Mesodermal cell (in vitro differentiated cells): ENCODE results near the gene GSTM2.
"Not testable (repeated sequence)": the region's sequence is repeated elsewhere in the genome, so short reads cannot be mapped to it uniquely, and the experiment has no call there.

Experiments
- H3K27ac ChIP-seq: 2 replicates; pipeline ENCODE4 v1.7.0; 2013; ENCODE audit warnings: mild to moderate bottlenecking, low read depth, low read length, moderate library complexity; ENCODE audit not compliant: severe bottlenecking
- H3K36me3 ChIP-seq: 2 replicates; pipeline ENCODE4 v1.7.1; 2013; ENCODE audit warnings: mild to moderate bottlenecking, low read length, moderate library complexity; ENCODE audit not compliant: control insufficient read depth, insufficient read depth
- H3K4me1 ChIP-seq: one replicate; pipeline ENCODE4 v1.7.1; 2013; ENCODE audit warnings: mild to moderate bottlenecking, low read length; ENCODE audit not compliant: insufficient read depth, control insufficient read depth, poor library complexity, severe bottlenecking
- H3K4me3 ChIP-seq: 2 replicates; pipeline ENCODE4 v1.7.0; 2013; ENCODE audit warnings: low read length, control low read depth, mild to moderate bottlenecking; ENCODE audit not compliant: insufficient read depth, poor library complexity, severe bottlenecking; ENCODE audit errors: extremely low read depth
- H3K9me3 ChIP-seq: 2 replicates; pipeline ENCODE4 v1.7.1; 2013; ENCODE audit warnings: mild to moderate bottlenecking, low read length, moderate library complexity; ENCODE audit not compliant: control insufficient read depth
- WGBS, 2 experiments: methylation state at CpG; one replicate each; pipeline ENCODE4 v1.1.5; 2013; ENCODE audit warnings: missing lambda C conversion rate in 2 of 2; ENCODE audit not compliant: insufficient coverage in 2 of 2; 5-methylcytosine and 5-hydroxymethylcytosine counted together

GSTM2 gene

DNA sequence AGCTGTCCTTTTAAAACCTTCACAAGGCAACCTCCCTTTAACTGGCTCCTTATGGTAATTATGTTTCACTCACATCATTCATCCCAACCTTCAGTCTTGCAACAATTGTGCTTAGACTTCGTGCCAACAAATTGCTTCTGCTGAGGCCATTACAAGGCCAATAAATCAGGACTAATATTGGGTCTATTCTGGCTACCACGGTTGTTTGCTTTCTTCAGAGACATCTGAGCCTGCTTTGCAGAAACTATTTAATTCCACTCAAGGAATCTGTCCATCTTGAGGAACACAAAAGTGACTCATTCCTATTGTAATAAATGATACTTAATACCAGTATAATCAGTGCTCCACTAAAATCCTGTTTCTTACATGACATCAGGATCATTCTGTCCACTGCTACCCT, 14.6 kb upstream of the GSTM2 start:
- no peak overlapping the region for H3K27ac ChIP-seq
- H3K9me3 ChIP-seq = no peaks in the 10 kb centered on the region
- no peaks in the 10 kb centered on the region for H3K36me3 ChIP-seq
- 70 to 85% methylated on average over 1 to 2 of the region's 2 CpGs for WGBS, 2 experiments
- no peak overlapping the region for H3K4me3 ChIP-seq
- peaks cover 5% of the 10 kb centered on the region for H3K4me1 ChIP-seq

DNA sequence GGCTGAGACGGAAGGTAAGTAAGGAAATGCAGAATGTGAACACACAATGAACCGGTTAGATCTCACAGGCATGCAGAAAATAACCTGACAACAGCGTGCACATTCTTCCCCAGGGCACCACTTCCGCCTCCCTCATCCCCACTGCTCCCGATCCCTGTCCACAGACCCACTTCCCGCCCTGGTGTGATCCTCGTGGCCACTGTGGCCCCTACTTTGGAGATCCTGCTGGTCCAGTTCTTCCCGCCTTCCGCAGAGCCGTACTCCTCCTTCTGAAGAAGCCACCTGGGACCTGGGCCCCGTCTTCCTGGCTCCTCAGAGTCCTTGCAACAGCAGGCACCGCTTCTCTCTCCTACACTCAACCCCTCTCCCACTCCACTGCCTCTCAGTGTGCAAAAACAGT, 13.3 kb upstream of the GSTM2 start:
- Histone ChIP-seq H3K36me3 (no peaks in the 10 kb centered on the region), H3K4me3 (no peak overlapping the region), H3K9me3 (no peaks in the 10 kb centered on the region), H3K27ac (no peak overlapping the region), H3K4me1 (peaks cover 5% of the 10 kb centered on the region)
- 90% methylated on average over 11 to 12 of the region's 12 CpGs for WGBS, 2 experiments

DNA sequence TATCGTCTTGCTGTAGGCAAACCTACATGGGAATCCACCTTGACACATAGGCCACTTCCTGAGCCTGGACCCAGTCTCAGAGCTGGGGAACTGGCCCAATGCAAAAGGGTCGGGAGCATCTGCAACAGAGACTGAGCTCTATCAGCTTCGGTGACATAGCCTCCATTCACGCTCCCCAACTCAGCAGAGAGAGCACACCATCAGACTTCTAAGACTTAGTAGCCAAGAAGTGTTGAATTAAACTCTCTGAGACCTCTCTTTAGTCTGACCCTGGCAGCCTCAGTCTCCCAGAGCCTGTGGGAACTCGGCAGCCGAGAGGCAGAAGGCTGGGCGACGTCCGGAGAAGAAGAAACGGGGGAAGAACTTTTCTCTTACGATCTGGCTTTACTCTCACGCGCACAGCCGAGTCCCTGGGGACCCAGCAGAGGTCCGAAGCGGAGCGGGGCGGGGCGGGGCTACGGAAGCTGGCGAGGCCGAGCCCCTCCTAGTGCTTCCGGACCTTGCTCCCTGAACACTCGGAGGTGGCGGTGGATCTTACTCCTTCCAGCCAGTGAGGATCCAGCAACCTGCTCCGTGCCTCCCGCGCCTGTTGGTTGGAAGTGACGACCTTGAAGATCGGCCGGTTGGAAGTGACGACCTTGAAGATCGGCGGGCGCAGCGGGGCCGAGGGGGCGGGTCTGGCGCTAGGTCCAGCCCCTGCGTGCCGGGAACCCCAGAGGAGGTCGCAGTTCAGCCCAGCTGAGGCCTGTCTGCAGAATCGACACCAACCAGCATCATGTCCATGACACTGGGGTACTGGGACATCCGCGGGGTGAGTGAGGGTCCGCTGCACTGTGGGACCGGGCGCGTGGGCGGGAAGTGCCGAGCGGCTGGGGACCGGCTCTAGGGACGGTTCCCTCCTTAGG, 12.0 kb upstream of the GSTM2 start, which contains the start of gene GSTM4:
Gene GSTM4, plus strand, starts transcription at position 485 of the 905 bp plus-strand sequence. Its CDS starts 291 bp downstream, at position 776.
- Histone ChIP-seq H3K4me3 (peak within 1 kb of the TSS; percentile 56), H3K27ac (peak within 1 kb of the TSS; percentile 33), H3K9me3 (no peaks in the 10 kb centered on the region), H3K4me1 (peaks cover 5% of the 10 kb centered on the region), H3K36me3 (no peaks in the 10 kb centered on the region)
- WGBS, 2 experiments = 2 to 5% methylated on average over 41 to 53 of the region's 54 CpGs

DNA sequence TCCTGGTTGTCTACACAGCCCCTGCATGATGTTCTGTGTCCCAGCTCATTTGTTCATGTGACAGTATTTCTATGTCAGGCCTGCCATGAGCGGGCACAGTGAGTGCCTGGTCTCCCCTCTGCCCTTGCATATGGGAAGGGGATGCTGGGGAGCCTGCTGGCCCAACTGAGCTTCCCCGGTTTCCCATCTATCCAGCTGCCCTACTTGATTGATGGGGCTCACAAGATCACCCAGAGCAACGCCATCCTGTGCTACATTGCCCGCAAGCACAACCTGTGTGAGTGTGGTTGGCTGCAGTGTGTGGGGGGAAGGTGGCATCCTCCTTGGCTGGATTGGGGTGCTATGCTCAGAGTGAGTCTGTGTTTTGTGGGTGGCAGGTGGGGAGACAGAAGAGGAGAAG, 10.5 kb upstream of the GSTM2 start:
- WGBS, 2 experiments = 67 to 88% methylated on average over 1 of the region's 4 CpGs
- Histone ChIP-seq H3K36me3 (no peaks in the 10 kb centered on the region), H3K4me3 (no peak overlapping the region), H3K9me3 (no peaks in the 10 kb centered on the region), H3K27ac (no peak overlapping the region), H3K4me1 (peaks cover 5% of the 10 kb centered on the region)

DNA sequence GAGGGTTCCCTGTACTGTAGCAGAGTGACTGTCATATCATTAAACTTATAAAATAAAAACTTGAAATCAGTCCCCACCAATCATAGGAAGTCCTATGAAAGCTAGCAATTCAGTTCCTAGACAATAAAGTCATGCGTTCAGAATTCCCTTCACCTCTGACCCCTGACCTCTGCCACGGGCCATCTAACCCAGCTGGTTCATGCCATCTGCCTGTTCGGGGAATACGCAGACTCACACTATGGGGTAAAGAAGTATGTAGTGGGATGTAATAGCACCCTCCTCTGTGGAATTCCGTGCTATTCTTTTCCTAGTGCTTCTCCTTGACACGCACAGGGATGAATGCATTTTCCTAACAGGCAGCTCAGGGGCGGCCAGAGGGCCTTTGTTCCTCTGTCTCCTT, 9.9 kb upstream of the GSTM2 start:
- Histone ChIP-seq H3K36me3 (no peaks in the 10 kb centered on the region), H3K4me3 (no peak overlapping the region), H3K9me3 (no peaks in the 10 kb centered on the region), H3K27ac (no peak overlapping the region), H3K4me1 (peaks cover 5% of the 10 kb centered on the region)
- 87 to 89% methylated on average over 6 to 7 of the region's 7 CpGs for WGBS, 2 experiments

DNA sequence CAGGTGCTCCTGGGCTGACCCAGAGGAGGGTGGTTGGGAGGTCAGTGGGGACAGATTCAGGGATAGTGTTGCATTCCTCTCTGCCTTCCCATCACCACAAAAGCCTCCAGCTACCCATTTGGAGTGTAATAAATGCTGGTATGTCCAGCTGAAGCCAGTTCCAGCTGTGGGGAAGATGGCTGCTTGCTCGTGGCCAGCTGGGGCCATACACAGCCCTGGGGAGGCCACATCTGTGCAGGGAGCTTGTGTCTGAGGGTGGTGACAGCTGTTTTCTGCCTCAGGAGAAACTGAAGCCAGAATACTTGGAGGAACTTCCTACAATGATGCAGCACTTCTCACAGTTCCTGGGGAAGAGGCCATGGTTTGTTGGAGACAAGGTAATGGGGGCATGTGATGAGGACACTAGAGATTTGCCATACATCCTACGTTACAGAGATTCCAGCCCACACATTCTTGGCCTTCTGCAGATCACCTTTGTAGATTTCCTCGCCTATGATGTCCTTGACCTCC, 9.3 kb upstream of the GSTM2 start:
- Histone ChIP-seq H3K4me3 (no peak overlapping the region), H3K36me3 (no peaks in the 10 kb centered on the region), H3K27ac (no peak overlapping the region), H3K9me3 (no peaks in the 10 kb centered on the region), H3K4me1 (peaks cover 5% of the 10 kb centered on the region)
- 67 to 84% methylated on average over 2 to 3 of the region's 3 CpGs for WGBS, 2 experiments

DNA sequence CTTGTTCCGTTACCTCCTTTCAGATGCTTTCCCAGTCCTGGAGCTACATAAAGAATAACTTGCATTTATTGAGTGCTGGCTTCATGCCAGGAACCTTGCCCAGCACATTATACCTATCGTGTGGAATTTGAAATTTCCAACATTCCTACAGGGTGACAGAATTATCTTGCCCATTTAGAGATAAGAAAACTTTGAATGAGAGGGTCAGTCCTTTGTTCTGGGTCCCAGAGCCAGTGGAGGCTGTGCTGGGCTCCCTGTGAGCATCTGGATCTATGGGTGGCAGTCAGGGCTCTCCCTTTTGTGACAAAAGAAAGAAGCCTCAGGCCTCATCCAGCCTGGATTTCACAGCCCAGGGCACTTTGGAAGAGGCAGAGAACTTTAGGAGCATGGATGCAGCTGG, 8.7 kb upstream of the GSTM2 start:
- H3K4me1 ChIP-seq = peaks cover 5% of the 10 kb centered on the region
- H3K27ac ChIP-seq = no peak overlapping the region
- no peaks in the 10 kb centered on the region for H3K36me3 ChIP-seq
- H3K9me3 ChIP-seq = no peaks in the 10 kb centered on the region
- 100% methylated on average over 1 to 2 of the region's 2 CpGs for WGBS, 2 experiments
- H3K4me3 ChIP-seq = no peak overlapping the region

DNA sequence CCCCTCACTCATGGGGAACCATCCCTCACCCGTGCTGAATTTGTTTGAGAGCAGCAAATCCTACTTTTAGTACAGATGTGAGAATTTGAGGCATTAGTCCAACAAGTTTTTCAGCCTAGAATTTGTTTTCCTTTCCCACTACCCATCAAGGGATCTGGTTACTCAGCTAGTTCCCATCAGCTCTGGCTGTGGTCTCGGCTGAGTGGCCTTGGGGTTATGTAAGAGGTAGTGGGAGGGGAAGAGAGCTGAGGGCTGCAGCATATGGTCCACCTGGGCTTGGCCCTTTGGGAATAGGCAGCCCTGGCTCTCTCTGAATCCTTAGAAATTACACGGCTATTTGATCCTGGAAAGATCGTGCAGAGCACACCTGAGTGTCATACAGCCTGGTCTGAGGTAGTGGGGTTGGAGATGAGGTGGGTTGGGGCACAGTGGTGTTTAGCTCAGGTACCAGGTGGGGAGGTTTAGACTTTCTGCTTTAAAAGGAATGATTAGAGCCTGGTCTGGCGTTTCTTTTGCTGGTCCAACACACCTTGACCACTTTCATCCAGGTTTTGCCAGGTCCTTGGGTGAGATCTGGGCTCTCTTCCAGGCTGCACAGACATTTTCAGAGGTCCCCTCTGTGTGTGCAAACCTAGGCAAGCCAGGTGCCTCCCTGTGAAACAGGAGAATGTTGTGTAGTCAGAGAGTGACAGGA, 7.7 kb upstream of the GSTM2 start:
- Histone ChIP-seq H3K4me1 (peaks cover 4% of the 10 kb centered on the region), H3K27ac (no peak overlapping the region), H3K4me3 (no peak overlapping the region), H3K9me3 (no peaks in the 10 kb centered on the region), H3K36me3 (no peaks in the 10 kb centered on the region)
- 89% methylated on average over 3 to 4 of the region's 5 CpGs for WGBS, 2 experiments

DNA sequence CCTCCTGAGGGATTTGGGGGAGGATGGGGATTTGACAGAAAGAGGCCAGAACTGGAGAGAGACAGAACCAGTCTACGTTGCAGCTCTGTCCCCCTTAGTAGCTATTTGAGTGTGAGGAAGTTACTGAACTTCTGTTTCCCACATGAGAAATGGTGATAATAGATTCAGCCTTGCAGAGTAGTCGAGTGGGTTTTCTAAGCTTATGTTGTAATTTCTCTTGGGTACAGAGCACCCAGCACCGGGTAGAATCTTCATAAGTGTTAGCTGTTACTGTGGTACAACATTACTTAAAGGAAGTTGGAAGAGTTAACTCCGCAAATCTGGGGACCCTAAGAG, 7.2 kb upstream of the GSTM2 start:
- H3K27ac ChIP-seq, H3K4me1 ChIP-seq, H3K4me3 ChIP-seq, H3K9me3 ChIP-seq, H3K36me3 ChIP-seq: not testable (repeated sequence)
- WGBS, 2 experiments = 83% methylated on average over 1 to 2 of the region's 4 CpGs

DNA sequence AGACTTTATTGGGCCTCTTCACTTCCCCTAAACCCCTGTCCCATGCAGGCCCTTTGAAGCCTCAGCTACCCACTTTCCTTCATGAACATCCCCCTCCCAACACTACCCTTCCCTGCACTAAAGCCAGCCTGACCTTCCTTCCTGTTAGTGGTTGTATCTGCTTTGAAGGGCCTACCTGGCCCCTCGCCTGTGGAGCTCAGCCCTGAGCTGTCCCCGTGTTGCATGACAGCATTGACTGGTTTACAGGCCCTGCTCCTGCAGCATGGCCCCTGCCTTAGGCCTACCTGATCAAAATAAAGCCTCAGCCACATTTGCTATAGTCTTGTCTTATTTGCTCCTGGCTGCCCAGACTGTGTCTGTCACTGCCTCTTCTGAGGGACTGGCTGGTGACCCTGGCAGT, 6.5 kb upstream of the GSTM2 start:
- WGBS, 2 experiments = 73% methylated on average over 2 of the region's 2 CpGs; no CpG with 5 or more reads in 1 of the 2 experiments
- H3K4me3 ChIP-seq = no peak overlapping the region
- H3K9me3 ChIP-seq = no peaks in the 10 kb centered on the region
- no peaks in the 10 kb centered on the region for H3K36me3 ChIP-seq
- no peaks in the 10 kb centered on the region for H3K4me1 ChIP-seq
- H3K27ac ChIP-seq = no peak overlapping the region

DNA sequence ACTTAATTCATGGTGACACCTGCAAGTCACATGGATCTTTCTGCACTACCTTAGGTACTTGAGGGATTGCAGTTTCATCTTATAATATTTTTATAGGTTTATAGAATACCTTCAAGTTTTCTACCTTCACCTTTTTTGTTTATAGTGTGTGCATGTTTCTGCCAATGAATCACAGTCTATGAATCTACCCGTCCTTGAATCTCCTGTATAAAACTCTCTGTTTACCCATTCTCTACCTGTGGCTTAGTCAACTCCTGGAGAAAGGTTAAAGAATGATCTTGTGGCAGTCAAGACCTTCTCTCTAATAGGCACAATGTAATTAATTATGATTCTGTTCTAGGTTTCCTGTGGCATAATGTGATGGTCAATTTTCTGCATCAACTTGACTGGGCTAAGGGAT, 3.2 kb upstream of the GSTM2 start:
- WGBS, 2 experiments = no CpG with 5 or more reads among the region's 1 CpG

More for the DNA sequence above, 3.2 kb upstream of the GSTM2 start:
- Histone ChIP-seq H3K36me3 (no peaks in the 10 kb centered on the region), H3K4me3 (no peak overlapping the region), H3K9me3 (no peaks in the 10 kb centered on the region), H3K27ac (no peak overlapping the region), H3K4me1 (no peaks in the 10 kb centered on the region)
